Measurements from ENCODE around the gene ENTHD1.

ENTHD1 gene

GRCh38 chr22:39797528-39798147 lies 95.9 kb downstream of the ENTHD1 start:
- DNase-seq (ENCODE audit: low read depth, low spot score): no peak

- DNase-seq (ENCODE audit: low read depth, low spot score): no peak
Measured at GRCh38 chr22:39789788-39790187, 103.8 kb downstream of the ENTHD1 start.

- DNase-seq (ENCODE audit: low read depth, low spot score): no peak
Measured at GRCh38 chr22:39785232-39785631, 108.3 kb downstream of the ENTHD1 start.

- no peak for DNase-seq (ENCODE audit: low read depth, low spot score)
Measured at GRCh38 chr22:39777716-39778454, 115.7 kb downstream of the ENTHD1 start.

- DNase-seq (ENCODE audit: low read depth, low spot score): no peak
Measured at GRCh38 chr22:39776295-39777009, 117.1 kb downstream of the ENTHD1 start.

- DNase-seq (ENCODE audit: low read depth, low spot score): no peak
Measured at GRCh38 chr22:39773976-39774539, 119.5 kb downstream of the ENTHD1 start.

GRCh38 chr22:39773503-39773902 lies 120.1 kb downstream of the ENTHD1 start:
- no peak for DNase-seq (ENCODE audit: low read depth, low spot score)

- DNase-seq (ENCODE audit: low read depth, low spot score): no peak
Measured at GRCh38 chr22:39771486-39771885, 122.1 kb downstream of the ENTHD1 start.

GRCh38 chr22:39765661-39766060 lies 127.9 kb downstream of the ENTHD1 start:
- no peak for DNase-seq (ENCODE audit: low read depth, low spot score)

GRCh38 chr22:39765046-39765445 lies 128.5 kb downstream of the ENTHD1 start:
- DNase-seq (ENCODE audit: low read depth, low spot score): no peak

GRCh38 chr22:39763276-39763675 lies 130.3 kb downstream of the ENTHD1 start:
- DNase-seq (ENCODE audit: low read depth, low spot score): no peak

- no peak for DNase-seq (ENCODE audit: low read depth, low spot score)
Measured at GRCh38 chr22:39750759-39751158, 142.8 kb downstream of the ENTHD1 start.

- DNase-seq (ENCODE audit: low read depth, low spot score): no peak
Measured at GRCh38 chr22:39748877-39749276, 144.7 kb downstream of the ENTHD1 start.

GRCh38 chr22:39746600-39747262 lies 146.8 kb downstream of the ENTHD1 start:
- DNase-seq (ENCODE audit: low read depth, low spot score): no peak

- no peak for DNase-seq (ENCODE audit: low read depth, low spot score)
Measured at GRCh38 chr22:39745789-39746188, 147.8 kb downstream of the ENTHD1 start.

GRCh38 chr22:39744353-39744752 lies 149.2 kb downstream of the ENTHD1 start:
- DNase-seq (ENCODE audit: low read depth, low spot score): no peak

GRCh38 chr22:39743935-39744334 lies 149.6 kb downstream of the ENTHD1 start:
- no peak for DNase-seq (ENCODE audit: low read depth, low spot score)

- no peak for DNase-seq (ENCODE audit: low read depth, low spot score)
Measured at GRCh38 chr22:39739338-39740027, 154.1 kb downstream of the ENTHD1 start.

GRCh38 chr22:39738746-39739145 lies 154.8 kb downstream of the ENTHD1 start:
- no peak for DNase-seq (ENCODE audit: low read depth, low spot score)

- DNase-seq (ENCODE audit: low read depth, low spot score): no peak
Measured at GRCh38 chr22:39735776-39736175, 157.8 kb downstream of the ENTHD1 start.

GRCh38 chr22:39734866-39735265 lies 158.7 kb downstream of the ENTHD1 start:
- no peak for DNase-seq (ENCODE audit: low read depth, low spot score)
